ENCODE results near the gene ERAP2. TPM values are rescaled to one million over a fixed set of nuclear protein-coding genes. Genes with fewer than 3 reads are reported as not detected.

ERAP2 gene
- total RNA-seq, 6 experiments from 2014 or later, result 1.5 to 13.3 (median 8.4) TPM

- DNase-seq (no peak), ATAC-seq (peak in 3 of 4 donors; percentile 37 to 87 (median 65))
- Histone ChIP-seq H3K27me3 (no peaks in the 10 kb centered on the region), H3K4me3 (no peak overlapping the region), H3K4me1 (peaks cover 0 to 17% (median 0%) of the 10 kb centered on the region in 4 donors), H3K36me3 (no peaks in the 10 kb centered on the region), H3K9me3 (no peaks in the 10 kb centered on the region), H3K27ac (no peak overlapping the region)
- TF ChIP-seq, protein P1, sequence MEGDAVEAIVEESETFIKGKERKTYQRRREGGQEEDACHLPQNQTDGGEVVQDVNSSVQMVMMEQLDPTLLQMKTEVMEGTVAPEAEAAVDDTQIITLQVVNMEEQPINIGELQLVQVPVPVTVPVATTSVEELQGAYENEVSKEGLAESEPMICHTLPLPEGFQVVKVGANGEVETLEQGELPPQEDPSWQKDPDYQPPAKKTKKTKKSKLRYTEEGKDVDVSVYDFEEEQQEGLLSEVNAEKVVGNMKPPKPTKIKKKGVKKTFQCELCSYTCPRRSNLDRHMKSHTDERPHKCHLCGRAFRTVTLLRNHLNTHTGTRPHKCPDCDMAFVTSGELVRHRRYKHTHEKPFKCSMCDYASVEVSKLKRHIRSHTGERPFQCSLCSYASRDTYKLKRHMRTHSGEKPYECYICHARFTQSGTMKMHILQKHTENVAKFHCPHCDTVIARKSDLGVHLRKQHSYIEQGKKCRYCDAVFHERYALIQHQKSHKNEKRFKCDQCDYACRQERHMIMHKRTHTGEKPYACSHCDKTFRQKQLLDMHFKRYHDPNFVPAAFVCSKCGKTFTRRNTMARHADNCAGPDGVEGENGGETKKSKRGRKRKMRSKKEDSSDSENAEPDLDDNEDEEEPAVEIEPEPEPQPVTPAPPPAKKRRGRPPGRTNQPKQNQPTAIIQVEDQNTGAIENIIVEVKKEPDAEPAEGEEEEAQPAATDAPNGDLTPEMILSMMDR (IDR thresholded peaks at IDR 0.05), result no peak
- TF ChIP-seq POLR2A (IDR thresholded peaks at IDR 0.05), result no peak
- intact Hi-C loops (cut with DNase I), result no loop called here
- 45% methylated on average over 3 of the region's 3 CpGs for WGBS (ENCODE audit: insufficient coverage, low coverage, low lambda C conversion rate, missing lambda C conversion rate)
Observed at GRCh38 chr5:96963267-96963666, 87.0 kb downstream of the ERAP2 start.

DNA sequence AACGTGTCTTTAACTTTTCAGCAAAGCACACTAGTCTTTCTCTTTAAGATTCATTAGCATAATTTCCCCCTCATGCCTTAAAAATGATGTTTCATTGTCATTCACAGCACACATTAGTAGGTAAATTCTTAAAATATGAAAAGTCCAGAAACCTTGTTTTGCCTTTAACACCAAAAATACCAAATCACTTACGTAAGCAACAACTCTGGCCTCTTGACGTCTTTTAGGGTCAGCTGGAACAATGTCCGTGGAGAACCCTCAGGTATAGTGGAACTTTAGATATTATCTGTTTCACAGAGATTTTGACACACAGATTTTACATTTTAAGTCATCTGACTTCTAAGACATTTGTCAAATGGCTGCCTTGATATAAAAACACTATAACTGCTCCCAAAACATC lies 90.5 kb downstream of the ERAP2 start:
- Histone ChIP-seq H3K4me1 (peaks cover 0 to 11% (median 0%) of the 10 kb centered on the region in 4 donors), H3K27ac (no peak overlapping the region), H3K27me3 (no peaks in the 10 kb centered on the region), H3K4me3 (no peak overlapping the region), H3K9me3 (no peaks in the 10 kb centered on the region), H3K36me3 (no peaks in the 10 kb centered on the region)
- TF ChIP-seq POLR2A (IDR thresholded peaks at IDR 0.05), result no peak
- TF ChIP-seq, protein P1 (IDR thresholded peaks at IDR 0.05), result no peak
- no peak for DNase-seq
- no peak for ATAC-seq
- intact Hi-C loops (cut with DNase I), result no loop called here
- 89% methylated on average over 4 of the region's 4 CpGs for whole genome bisulfite sequencing (ENCODE audit: insufficient coverage, low coverage, low lambda C conversion rate, missing lambda C conversion rate)

GRCh38 chr5:96967400-96967799 lies 91.1 kb downstream of the ERAP2 start:
- no peak for ATAC-seq

GRCh38 chr5:96968074-96968473 lies 91.8 kb downstream of the ERAP2 start:
- DNase-seq (no peak), ATAC-seq (peak in 2 of 4 donors; percentile 25 to 74)
- Histone ChIP-seq H3K4me3 (no peak overlapping the region), H3K4me1 (peaks cover 0 to 8% (median 0%) of the 10 kb centered on the region in 4 donors), H3K36me3 (no peaks in the 10 kb centered on the region), H3K27me3 (no peaks in the 10 kb centered on the region), H3K27ac (no peak overlapping the region), H3K9me3 (no peaks in the 10 kb centered on the region)
- intact Hi-C loops (cut with DNase I), result no loop called here
- WGBS (ENCODE audit: insufficient coverage, low coverage, low lambda C conversion rate, missing lambda C conversion rate), result 45% methylated on average over 1 of the region's 1 CpG
- TF ChIP-seq, protein P1 (IDR thresholded peaks at IDR 0.05), result no peak
- TF ChIP-seq POLR2A (IDR thresholded peaks at IDR 0.05), result no peak

More at GRCh38 chr5:96967400-96967799, 91.1 kb downstream of the ERAP2 start:
- H3K9me3 ChIP-seq, result no peaks in the 10 kb centered on the region
- no peak for TF ChIP-seq POLR2A (IDR thresholded peaks at IDR 0.05)
- TF ChIP-seq, protein P1 (IDR thresholded peaks at IDR 0.05), result no peak
- H3K27ac ChIP-seq, result no peak overlapping the region
- 79% methylated on average over 1 of the region's 1 CpG for WGBS (ENCODE audit: insufficient coverage, low coverage, low lambda C conversion rate, missing lambda C conversion rate)
- H3K36me3 ChIP-seq, result no peaks in the 10 kb centered on the region
- no peak overlapping the region for H3K4me3 ChIP-seq
- peaks cover 0 to 11% (median 0%) of the 10 kb centered on the region in 4 donors for H3K4me1 ChIP-seq
- DNase-seq, result no peak
- intact Hi-C loops (cut with DNase I), result no loop called here
- H3K27me3 ChIP-seq, result no peaks in the 10 kb centered on the region

- H3K9me3 ChIP-seq, result no peaks in the 10 kb centered on the region
- no peak for ATAC-seq
Observed at GRCh38 chr5:96968614-96969013, 92.3 kb downstream of the ERAP2 start.

More at GRCh38 chr5:96968614-96969013, 92.3 kb downstream of the ERAP2 start:
- peaks cover 0 to 2% (median 0%) of the 10 kb centered on the region in 4 donors for H3K4me1 ChIP-seq
- no peak for DNase-seq
- H3K36me3 ChIP-seq, result no peaks in the 10 kb centered on the region
- no peak overlapping the region for H3K4me3 ChIP-seq
- TF ChIP-seq, protein P1 (IDR thresholded peaks at IDR 0.05), result no peak
- TF ChIP-seq POLR2A (IDR thresholded peaks at IDR 0.05), result no peak
- intact Hi-C loops (cut with DNase I), result no loop called here
- WGBS (ENCODE audit: insufficient coverage, low coverage, low lambda C conversion rate, missing lambda C conversion rate), result 83% methylated on average over 2 of the region's 2 CpGs
- H3K27ac ChIP-seq, result no peak overlapping the region
- no peaks in the 10 kb centered on the region for H3K27me3 ChIP-seq

Measured in right lobe of liver (tissue), 6 donors.